ENCODE measurements around the gene BGN. TPM values are rescaled to one million over a fixed set of nuclear protein-coding genes. Genes with fewer than 3 reads are reported as not detected.

BGN gene
- total and polyA plus RNA-seq, 2 experiments from 2014 or later, result 0.87 to 1.8 TPM

- no peak for TF ChIP-seq CTCF (conservative IDR thresholded peaks at IDR 0.05; ENCODE audit: low read depth in 2 of 2)
- TF ChIP-seq STAT1 (IDR thresholded peaks at IDR 0.05; ENCODE audit: unreplicated experiment), result no peak
- TF ChIP-seq ZNF462 (CRISPR knock-in tag; IDR thresholded peaks at IDR 0.05), result no peak
- TF ChIP-seq JUNB (IDR thresholded peaks at IDR 0.05; ENCODE audit: unreplicated experiment), result no peak
Observed at GRCh38 chrX:153523269-153523668, 28.5 kb downstream of the BGN start (continued).

- H3K27me3 Mint-ChIP-seq (ENCODE audit: insufficient read depth, low read depth, poor library complexity), result peaks cover 13% of the 10 kb centered on the region
- no peak overlapping the region for H3K4me3 Mint-ChIP-seq
- no peaks in the 10 kb centered on the region for H3K9me2 ChIP-seq (ENCODE audit: insufficient read depth)
- no peaks in the 10 kb centered on the region for H3F3A ChIP-seq (replicated peaks; ENCODE audit: low read depth)
- DNase-seq (ENCODE audit: low spot score) (no peak), ATAC-seq (no peak)
- H3K4me3 ChIP-seq, result no peak overlapping the region
- H3K9me3 Mint-ChIP-seq, result no peaks in the 10 kb centered on the region
- H3K4me1 ChIP-seq (ENCODE audit: insufficient read depth), result no peaks in the 10 kb centered on the region
- peaks cover 3% of the 10 kb centered on the region for H3K27me3 ChIP-seq (ENCODE audit: insufficient read depth)
- H3K36me3 ChIP-seq (ENCODE audit: insufficient read depth), result no peaks in the 10 kb centered on the region
- no peak overlapping the region for H3K27ac Mint-ChIP-seq
- no peaks in the 10 kb centered on the region for H3K79me2 ChIP-seq (replicated peaks; ENCODE audit: insufficient read depth)
- H3K27ac ChIP-seq (ENCODE audit: low read depth), result no peak overlapping the region
- no peaks in the 10 kb centered on the region for H4K20me1 ChIP-seq (replicated peaks; ENCODE audit: insufficient read depth)
- no peaks in the 10 kb centered on the region for H3K4me1 Mint-ChIP-seq
- H3K4me2 ChIP-seq, result no peak overlapping the region
- H2AFZ ChIP-seq, result no peak overlapping the region
- no peaks in the 10 kb centered on the region for H3K36me3 Mint-ChIP-seq (ENCODE audit: low read depth)
- TF ChIP-seq ETS1 (IDR thresholded peaks at IDR 0.05) (no peak), REST (IDR thresholded peaks at IDR 0.05; ENCODE audit: unreplicated experiment) (no peak), CREB1 (CRISPR knock-in tag; IDR thresholded peaks at IDR 0.05; ENCODE audit: low read depth) (no peak), EZH2phosphoT487 (IDR thresholded peaks at IDR 0.05; ENCODE audit: unreplicated experiment) (no peak), POLR2AphosphoS5 (IDR thresholded peaks at IDR 0.05; ENCODE audit: low read depth) (no peak), JUNB (IDR thresholded peaks at IDR 0.05; ENCODE audit: unreplicated experiment) (no peak), STAT1 (IDR thresholded peaks at IDR 0.05; ENCODE audit: unreplicated experiment) (no peak), EZH2 (IDR thresholded peaks at IDR 0.05; ENCODE audit: low read depth, unreplicated experiment) (no peak), CTCF (conservative IDR thresholded peaks at IDR 0.05; ENCODE audit: low read depth in 2 of 2) (no peak)
Observed at GRCh38 chrX:153524234-153524633, 29.5 kb downstream of the BGN start.

All from GM23338 (cell line).